Neural cell (in vitro differentiated cells): ENCODE measurements around the gene GALNT16. TPM values are rescaled to one million over a fixed set of nuclear protein-coding genes. Genes with fewer than 3 reads are reported as not detected.

ENCODE experiments used
- H2AFZ ChIP-seq: fragments of 200-600, 300-800 bp; sonication (generic), shearing (Covaris generic); 2 replicates; pipeline ENCODE4 v1.6.0; 2014; ENCODE audit warnings: low read depth, mild to moderate bottlenecking, antibody characterized with exemption, low read length, moderate library complexity
- H3F3A ChIP-seq: fragments of 200-600 bp; shearing (Covaris generic); 2 replicates; pipeline ENCODE4 v1.6.1; 2016; ENCODE audit warnings: mild to moderate bottlenecking, moderate library complexity, mixed read lengths, antibody characterized with exemption, low read length; ENCODE audit not compliant: insufficient read depth, poor library complexity, severe bottlenecking
- H3K27ac ChIP-seq: fragments of 200-600, 300-800 bp; sonication (generic), shearing (Covaris generic); 2 replicates; pipeline ENCODE4 v1.5.1; 2014; ENCODE audit warnings: mild to moderate bottlenecking, low read length, moderate library complexity
- H3K27me3 ChIP-seq: fragments of 300-800, 200-600 bp; sonication (generic), shearing (Covaris generic); 2 replicates; pipeline ENCODE4 v1.6.0; 2014; ENCODE audit warnings: mild to moderate bottlenecking, low read depth, low read length, moderate library complexity; ENCODE audit not compliant: insufficient read depth
- H3K36me3 ChIP-seq: fragments of 300-800, 200-600 bp; sonication (generic), shearing (Covaris generic); 2 replicates; pipeline ENCODE4 v1.5.1; 2014; ENCODE audit warnings: mild to moderate bottlenecking, antibody characterized with exemption, low read length, moderate library complexity; ENCODE audit not compliant: insufficient read depth
- H3K4me2 ChIP-seq: fragments of 300-800, 200-600 bp; sonication (generic), shearing (Covaris generic); 2 replicates; pipeline ENCODE4 v1.6.0; 2014; ENCODE audit warnings: mild to moderate bottlenecking, low read length
- H3K4me3 ChIP-seq: fragments of 300-800, 200-600 bp; sonication (generic), shearing (Covaris generic); 2 replicates; pipeline ENCODE4 v1.5.1; 2014; ENCODE audit warnings: mild to moderate bottlenecking, low read length, moderate library complexity
- H3K79me2 ChIP-seq: fragments of 200-600 bp; shearing (Covaris generic); replicated peaks from 2 replicates; pipeline ENCODE4 v1.6.0; 2014; ENCODE audit warnings: mild to moderate bottlenecking, low read length, moderate library complexity; ENCODE audit not compliant: insufficient read depth
- H3K9ac ChIP-seq: fragments of 300-800, 200-600 bp; sonication (generic), shearing (Covaris generic); 2 replicates; pipeline ENCODE4 v1.6.1; 2016; ENCODE audit warnings: mild to moderate bottlenecking, low read length, mixed read lengths
- H3K9me2 ChIP-seq: fragments of 200-600 bp; shearing (Covaris generic); 2 replicates; pipeline ENCODE4 v1.6.1; 2016; ENCODE audit warnings: mild to moderate bottlenecking, low read length, mixed read lengths; ENCODE audit not compliant: insufficient read depth
- H3K9me3 ChIP-seq: fragments of 200-600, 300-800 bp; sonication (generic), shearing (Covaris generic); 2 replicates; pipeline ENCODE4 v1.6.1; 2016; ENCODE audit warnings: mild to moderate bottlenecking, mixed run types, low read length, moderate library complexity, mixed read lengths
- H4K20me1 ChIP-seq: fragments of 200-600 bp; shearing (Covaris generic); 2 replicates; pipeline ENCODE4 v1.6.1; 2016; ENCODE audit warnings: mild to moderate bottlenecking, mixed run types; ENCODE audit not compliant: insufficient read depth
- CTCF ChIP-seq: fragments of 450-650 bp; IDR thresholded peaks from 2 replicates; pipeline ENCODE4 v1.5.1; 2014; ENCODE audit warnings: antibody characterized with exemption, mild to moderate bottlenecking, moderate library complexity; ENCODE audit not compliant: poor library complexity, severe bottlenecking
- EP300 ChIP-seq: fragments of 450-650 bp; conservative IDR thresholded peaks from 2 replicates; pipeline ENCODE4 v1.6.1; 2014; ENCODE audit warnings: antibody characterized with exemption, mild to moderate bottlenecking, moderate library complexity; ENCODE audit not compliant: poor library complexity, severe bottlenecking
- EZH2 ChIP-seq: fragments of 200-600, 300-800 bp; shearing (Covaris generic), sonication (generic); IDR thresholded peaks from 2 replicates; pipeline ENCODE4 v1.6.1; 2014; ENCODE audit warnings: antibody characterized with exemption, low read length, borderline replicate concordance, mild to moderate bottlenecking; ENCODE audit not compliant: insufficient read depth, poor library complexity, severe bottlenecking
- MXI1 ChIP-seq: fragments of 450-650 bp; conservative IDR thresholded peaks from 2 replicates; pipeline ENCODE4 v1.6.1; 2014; ENCODE audit warnings: antibody characterized with exemption, mild to moderate bottlenecking; ENCODE audit not compliant: poor library complexity, severe bottlenecking
- POLR2AphosphoS5 ChIP-seq: IDR thresholded peaks from 2 replicates; pipeline ENCODE4 v1.6.1; 2012
- RAD21 ChIP-seq: fragments of 450-650 bp; conservative IDR thresholded peaks from 2 replicates; pipeline ENCODE4 v1.6.1; 2014; ENCODE audit warnings: antibody characterized with exemption, mild to moderate bottlenecking, moderate library complexity
- SMC3 ChIP-seq: fragments of 450-650 bp; conservative IDR thresholded peaks from 2 replicates; pipeline ENCODE4 v1.6.1; 2014; ENCODE audit warnings: antibody characterized with exemption, mild to moderate bottlenecking, moderate library complexity; ENCODE audit not compliant: poor library complexity
- TAF1 ChIP-seq: IDR thresholded peaks from 2 replicates; pipeline ENCODE4 v1.6.1; 2012; ENCODE audit warnings: low read depth
- polyA plus RNA-seq: library from polyadenylated mRNA; depleted of rRNA; stranded (reverse); fragments of >200 nt; gene quantifications from 2 replicates; pipeline ENCODE4 v1.2.3, GENCODE V29; 2014
- TF ChIP-seq, protein P1 (sequence below): IDR thresholded peaks from 2 replicates; pipeline ENCODE4 v1.6.1; 2012; ENCODE audit warnings: borderline replicate concordance

GALNT16 gene
- polyA plus RNA-seq, 1 donor from 2014 or later = 23.8 TPM

GRCh38 chr14:69344171-69344570 lies 84.2 kb downstream of the GALNT16 start:
- no peak overlapping the region for H3K27ac ChIP-seq
- H3K4me2 ChIP-seq = no peak overlapping the region
- H3K36me3 ChIP-seq = no peaks in the 10 kb centered on the region
- no peaks in the 10 kb centered on the region for H3K27me3 ChIP-seq
- no peak overlapping the region for H2AFZ ChIP-seq
- no peaks in the 10 kb centered on the region for H3K79me2 ChIP-seq
- no peaks in the 10 kb centered on the region for H3K9me2 ChIP-seq
- TF ChIP-seq, protein P1, sequence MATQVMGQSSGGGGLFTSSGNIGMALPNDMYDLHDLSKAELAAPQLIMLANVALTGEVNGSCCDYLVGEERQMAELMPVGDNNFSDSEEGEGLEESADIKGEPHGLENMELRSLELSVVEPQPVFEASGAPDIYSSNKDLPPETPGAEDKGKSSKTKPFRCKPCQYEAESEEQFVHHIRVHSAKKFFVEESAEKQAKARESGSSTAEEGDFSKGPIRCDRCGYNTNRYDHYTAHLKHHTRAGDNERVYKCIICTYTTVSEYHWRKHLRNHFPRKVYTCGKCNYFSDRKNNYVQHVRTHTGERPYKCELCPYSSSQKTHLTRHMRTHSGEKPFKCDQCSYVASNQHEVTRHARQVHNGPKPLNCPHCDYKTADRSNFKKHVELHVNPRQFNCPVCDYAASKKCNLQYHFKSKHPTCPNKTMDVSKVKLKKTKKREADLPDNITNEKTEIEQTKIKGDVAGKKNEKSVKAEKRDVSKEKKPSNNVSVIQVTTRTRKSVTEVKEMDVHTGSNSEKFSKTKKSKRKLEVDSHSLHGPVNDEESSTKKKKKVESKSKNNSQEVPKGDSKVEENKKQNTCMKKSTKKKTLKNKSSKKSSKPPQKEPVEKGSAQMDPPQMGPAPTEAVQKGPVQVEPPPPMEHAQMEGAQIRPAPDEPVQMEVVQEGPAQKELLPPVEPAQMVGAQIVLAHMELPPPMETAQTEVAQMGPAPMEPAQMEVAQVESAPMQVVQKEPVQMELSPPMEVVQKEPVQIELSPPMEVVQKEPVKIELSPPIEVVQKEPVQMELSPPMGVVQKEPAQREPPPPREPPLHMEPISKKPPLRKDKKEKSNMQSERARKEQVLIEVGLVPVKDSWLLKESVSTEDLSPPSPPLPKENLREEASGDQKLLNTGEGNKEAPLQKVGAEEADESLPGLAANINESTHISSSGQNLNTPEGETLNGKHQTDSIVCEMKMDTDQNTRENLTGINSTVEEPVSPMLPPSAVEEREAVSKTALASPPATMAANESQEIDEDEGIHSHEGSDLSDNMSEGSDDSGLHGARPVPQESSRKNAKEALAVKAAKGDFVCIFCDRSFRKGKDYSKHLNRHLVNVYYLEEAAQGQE = no peak
- no peak for TF ChIP-seq TAF1
- TF ChIP-seq CTCF = no peak
- no peak for TF ChIP-seq MXI1
- TF ChIP-seq EZH2 = no peak
- TF ChIP-seq RAD21 = no peak
- no peak for TF ChIP-seq POLR2AphosphoS5
- TF ChIP-seq EP300 = no peak
- TF ChIP-seq SMC3 = no peak
- no peak overlapping the region for H3K9ac ChIP-seq
- H3K4me3 ChIP-seq = no peak overlapping the region
- no peaks in the 10 kb centered on the region for H3F3A ChIP-seq
- H4K20me1 ChIP-seq = no peaks in the 10 kb centered on the region
- H3K9me3 ChIP-seq = no peaks in the 10 kb centered on the region

DNA sequence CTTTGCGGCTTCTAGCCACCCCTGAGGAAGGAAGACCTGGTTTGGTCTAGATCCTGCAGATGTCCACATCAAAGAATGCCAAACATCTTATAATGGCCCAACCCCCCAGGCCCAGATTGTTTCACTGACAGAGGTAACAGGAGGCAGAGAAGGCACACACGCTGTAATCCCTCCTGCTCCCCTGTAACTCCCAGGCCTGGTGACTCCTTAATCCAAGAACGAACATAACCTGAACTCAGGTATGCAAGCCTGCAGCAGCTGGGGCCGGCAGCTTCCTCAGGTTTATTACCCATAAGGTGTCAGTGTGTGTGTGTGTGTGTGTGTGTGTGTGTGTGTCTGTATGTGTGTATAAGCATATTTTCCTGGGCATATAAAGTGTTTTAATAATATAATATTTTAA lies 85.4 kb downstream of the GALNT16 start:
- no peak overlapping the region for H3K9ac ChIP-seq
- no peak for TF ChIP-seq POLR2AphosphoS5
- TF ChIP-seq TAF1 = no peak
- TF ChIP-seq MXI1 = no peak
- TF ChIP-seq SMC3 = no peak
- TF ChIP-seq CTCF = no peak
- TF ChIP-seq RAD21 = no peak
- TF ChIP-seq, protein P1 = no peak
- TF ChIP-seq EP300 = no peak
- TF ChIP-seq EZH2 = no peak
- no peak overlapping the region for H3K4me3 ChIP-seq
- no peak overlapping the region for H3K27ac ChIP-seq
- no peaks in the 10 kb centered on the region for H3K36me3 ChIP-seq
- H3K4me2 ChIP-seq = no peak overlapping the region
- no peaks in the 10 kb centered on the region for H4K20me1 ChIP-seq
- no peaks in the 10 kb centered on the region for H3K9me2 ChIP-seq
- no peaks in the 10 kb centered on the region for H3K27me3 ChIP-seq
- H3K79me2 ChIP-seq = no peaks in the 10 kb centered on the region
- no peak overlapping the region for H2AFZ ChIP-seq
- no peaks in the 10 kb centered on the region for H3F3A ChIP-seq
- no peaks in the 10 kb centered on the region for H3K9me3 ChIP-seq
